Liver (tissue), 9 donors: ENCODE measurements around the gene ANKRD6. TPM values are rescaled to one million over a fixed set of nuclear protein-coding genes. Genes with fewer than 3 reads are reported as not detected.

Experiments used
- DNase-seq: peaks from one replicate; pipeline ENCODE4 v3.0.0-alpha.2; 2017; ENCODE audit warnings: low spot score
- H3K27ac ChIP-seq, 2 donors: one replicate each; pipeline ENCODE4 v1.7.0; 2013; ENCODE audit warnings: inconsistent platforms in 2 of 2, low read length in 2 of 2, control low read depth in 1 of 2, low read depth in 1 of 2, mild to moderate bottlenecking in 1 of 2
- H3K27me3 ChIP-seq, 4 donors: one replicate each; pipeline versions ENCODE4 v1.6.1 to v1.7.0; 2013; ENCODE audit warnings: low read length in 3 of 4, inconsistent platforms in 1 of 4, mild to moderate bottlenecking in 1 of 4, moderate library complexity in 1 of 4; ENCODE audit not compliant: control insufficient read depth in 4 of 4, insufficient read depth in 4 of 4
- H3K36me3 ChIP-seq, 4 donors: one replicate each; pipeline versions ENCODE4 v1.6.1 to v1.7.0; 2013; ENCODE audit warnings: low read length in 3 of 4, mild to moderate bottlenecking in 3 of 4, low read depth in 1 of 4, moderate library complexity in 1 of 4; ENCODE audit not compliant: control insufficient read depth in 4 of 4, insufficient read depth in 3 of 4
- H3K4me1 ChIP-seq, 4 donors: one replicate each; pipeline versions ENCODE4 v1.6.1 to v1.7.0; 2013; ENCODE audit warnings: low read length in 3 of 4, mild to moderate bottlenecking in 3 of 4, moderate library complexity in 1 of 4; ENCODE audit not compliant: control insufficient read depth in 4 of 4, insufficient read depth in 4 of 4
- H3K4me3 ChIP-seq, 3 donors: one replicate each; pipeline versions ENCODE4 v1.6.1 to v1.7.0; 2013; ENCODE audit warnings: low read length in 3 of 3, control low read depth in 1 of 3, low read depth in 1 of 3, mild to moderate bottlenecking in 1 of 3
- H3K9ac ChIP-seq, 2 donors: one replicate each; pipeline ENCODE4 v1.7.0; 2013; ENCODE audit warnings: low read length in 2 of 2, mild to moderate bottlenecking in 2 of 2, moderate library complexity in 2 of 2, control low read depth in 1 of 2, low read depth in 1 of 2
- H3K9me3 ChIP-seq, 4 donors: one replicate each; pipeline versions ENCODE4 v1.6.1 to v1.7.0; 2013; ENCODE audit warnings: low read length in 3 of 4; ENCODE audit not compliant: control insufficient read depth in 4 of 4
- EGR1 ChIP-seq, 2 donors: IDR thresholded peaks; 2 replicates each; pipeline ENCODE4 v1.6.1; 2016 to 2018; ENCODE audit warnings: antibody characterized with exemption in 2 of 2, low read depth in 2 of 2
- FOXA2 ChIP-seq: IDR thresholded peaks from 2 replicates; pipeline ENCODE4 v1.6.1; 2016; ENCODE audit warnings: antibody characterized with exemption
- GABPA ChIP-seq, 2 donors: IDR thresholded peaks in 1 of 2; conservative IDR thresholded peaks in 1 of 2; 2 replicates each; pipeline ENCODE4 v1.6.1; 2016; ENCODE audit warnings: antibody characterized with exemption in 2 of 2, mild to moderate bottlenecking in 1 of 2, moderate library complexity in 1 of 2
- HNF4A ChIP-seq, 2 donors: conservative IDR thresholded peaks; 2 replicates each; pipeline ENCODE4 v1.6.1; 2016; ENCODE audit warnings: antibody characterized with exemption in 2 of 2, mild to moderate bottlenecking in 2 of 2
- HNF4G ChIP-seq: IDR thresholded peaks from 2 replicates; pipeline ENCODE4 v1.6.1; 2016; ENCODE audit warnings: antibody characterized with exemption
- RAD21 ChIP-seq, 2 donors: IDR thresholded peaks; 2 replicates each; pipeline ENCODE4 v1.6.1; 2016; ENCODE audit warnings: antibody characterized with exemption in 2 of 2, mild to moderate bottlenecking in 2 of 2
- RXRA ChIP-seq, 2 donors: IDR thresholded peaks; 2 replicates each; pipeline ENCODE4 v1.6.1; 2017 to 2018; ENCODE audit warnings: antibody characterized with exemption in 2 of 2, mild to moderate bottlenecking in 1 of 2
- SP1 ChIP-seq: IDR thresholded peaks from 2 replicates; pipeline ENCODE4 v1.6.1; 2018; ENCODE audit warnings: antibody characterized with exemption, mild to moderate bottlenecking
- TAF1 ChIP-seq: conservative IDR thresholded peaks from 2 replicates; pipeline ENCODE4 v1.6.1; 2016; ENCODE audit warnings: antibody characterized with exemption, mild to moderate bottlenecking
- YY1 ChIP-seq: IDR thresholded peaks from 2 replicates; pipeline ENCODE4 v1.6.1; 2016; ENCODE audit warnings: antibody characterized with exemption, mild to moderate bottlenecking
- WGBS: extraction: QIAGEN DNeasy Blood & Tissue Kit; methylation state at CpG from one replicate; pipeline ENCODE4 v1.1.7; 2013; 5-methylcytosine and 5-hydroxymethylcytosine counted together
- polyA plus RNA-seq, 2 donors: library from polyadenylated mRNA; stranded (reverse) in 1 of 2; unstranded in 1 of 2; fragments of 200-250 nt in 1 of 2; fragments of >200 nt in 1 of 2; fragmentation: Nextera tagmentation in 1 of 2; extraction: Ambion mirVana in 1 of 2; gene quantifications; one replicate each; pipeline versions ENCODE4 v1.2.1 to v1.2.3, GENCODE V29; 2013 to 2015
- total RNA-seq, 2 donors: library from RNA; depleted of rRNA; stranded (reverse); fragments of >200 nt; gene quantifications; one replicate each; pipeline ENCODE4 v1.2.3, GENCODE V29; 2014
- TF ChIP-seq, protein P1 (sequence below): IDR thresholded peaks from 2 replicates; pipeline ENCODE4 v1.6.1; 2016; ENCODE audit warnings: antibody characterized with exemption, mild to moderate bottlenecking
- TF ChIP-seq, protein P2 (sequence below): fragments of 150-350 bp; IDR thresholded peaks from 2 replicates; pipeline ENCODE4 v1.5.1; 2017; ENCODE audit warnings: improper control_type of control experiment, low read depth, low read length; ENCODE audit not compliant: missing input control
- TF ChIP-seq, protein P3 (sequence below): IDR thresholded peaks from 2 replicates; pipeline ENCODE4 v1.6.1; 2016; ENCODE audit warnings: antibody characterized with exemption
- TF ChIP-seq, protein P4 (sequence below): IDR thresholded peaks from 2 replicates; pipeline ENCODE4 v1.6.1; 2016; ENCODE audit warnings: antibody characterized with exemption
- donor health status: healthy.
- donor health status: healthy.
- donor health status: healthy.
- donor health status: healthy.
- donor health status: healthy.

ANKRD6 gene
- total and polyA plus RNA-seq, 4 donors = 2.9 to 9.2 (median 3.8) TPM

DNA sequence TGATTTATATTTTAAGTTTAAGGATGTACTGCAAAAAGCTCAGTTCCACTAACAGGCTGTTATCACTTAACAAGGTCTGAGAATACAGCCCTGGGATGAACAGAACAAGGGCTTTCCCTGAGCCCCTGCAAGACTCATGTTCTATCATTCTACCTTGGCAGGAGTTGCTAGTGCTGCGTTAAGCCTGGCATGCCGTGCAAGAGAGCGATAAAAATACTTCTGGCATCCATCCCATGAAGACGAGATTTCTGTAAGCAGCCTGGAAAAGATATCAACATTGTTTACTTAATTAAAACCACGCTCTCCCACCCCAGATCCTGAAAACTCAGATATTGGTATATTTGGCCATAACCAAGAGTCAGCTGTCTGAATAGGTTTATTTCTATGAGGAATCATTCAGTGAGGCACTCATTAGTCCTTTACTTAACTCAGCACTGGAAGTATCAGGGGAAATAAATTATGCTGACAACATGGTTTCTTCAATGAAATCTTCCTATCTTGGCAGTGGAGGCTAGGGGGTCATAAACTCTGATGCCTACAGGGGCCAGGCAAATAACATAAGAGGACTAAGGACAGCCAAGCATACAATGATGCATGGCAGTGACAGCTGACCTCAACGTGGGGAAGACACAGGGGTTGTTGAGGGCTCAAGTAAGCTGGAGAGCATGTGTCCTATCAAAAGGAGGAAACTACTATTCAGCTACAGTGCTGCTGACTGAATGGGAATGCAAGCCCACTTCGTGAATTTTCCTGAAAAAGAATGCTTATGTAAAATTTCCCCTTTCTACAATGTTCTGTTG, 243.2 kb downstream of the ANKRD6 start:
- H3K9ac ChIP-seq = no peak overlapping the region
- DNase-seq = no peak
- WGBS = 78% methylated on average over 7 of the region's 7 CpGs
- H3K4me3 ChIP-seq = no peak overlapping the region
- H3K4me1 ChIP-seq = no peaks in the 10 kb centered on the region
- H3K36me3 ChIP-seq = peaks cover 15 to 94% (median 85%) of the 10 kb centered on the region in 4 donors
- H3K27ac ChIP-seq = no peak overlapping the region
- H3K9me3 ChIP-seq = no peaks in the 10 kb centered on the region
- TF ChIP-seq RAD21 (IDR thresholded peaks at IDR 0.05) (no peak), YY1 (no peak), HNF4G (no peak), SP1 (no peak), GABPA (IDR thresholded peaks at IDR 0.05 in 1 of 2, conservative IDR thresholded peaks at IDR 0.05 in 1 of 2) (no peak), EGR1 (IDR thresholded peaks at IDR 0.05; ENCODE audit: low read depth in 2 of 2) (no peak), HNF4A (conservative IDR thresholded peaks at IDR 0.05) (no peak), FOXA2 (no peak)
- TF ChIP-seq, protein P1, sequence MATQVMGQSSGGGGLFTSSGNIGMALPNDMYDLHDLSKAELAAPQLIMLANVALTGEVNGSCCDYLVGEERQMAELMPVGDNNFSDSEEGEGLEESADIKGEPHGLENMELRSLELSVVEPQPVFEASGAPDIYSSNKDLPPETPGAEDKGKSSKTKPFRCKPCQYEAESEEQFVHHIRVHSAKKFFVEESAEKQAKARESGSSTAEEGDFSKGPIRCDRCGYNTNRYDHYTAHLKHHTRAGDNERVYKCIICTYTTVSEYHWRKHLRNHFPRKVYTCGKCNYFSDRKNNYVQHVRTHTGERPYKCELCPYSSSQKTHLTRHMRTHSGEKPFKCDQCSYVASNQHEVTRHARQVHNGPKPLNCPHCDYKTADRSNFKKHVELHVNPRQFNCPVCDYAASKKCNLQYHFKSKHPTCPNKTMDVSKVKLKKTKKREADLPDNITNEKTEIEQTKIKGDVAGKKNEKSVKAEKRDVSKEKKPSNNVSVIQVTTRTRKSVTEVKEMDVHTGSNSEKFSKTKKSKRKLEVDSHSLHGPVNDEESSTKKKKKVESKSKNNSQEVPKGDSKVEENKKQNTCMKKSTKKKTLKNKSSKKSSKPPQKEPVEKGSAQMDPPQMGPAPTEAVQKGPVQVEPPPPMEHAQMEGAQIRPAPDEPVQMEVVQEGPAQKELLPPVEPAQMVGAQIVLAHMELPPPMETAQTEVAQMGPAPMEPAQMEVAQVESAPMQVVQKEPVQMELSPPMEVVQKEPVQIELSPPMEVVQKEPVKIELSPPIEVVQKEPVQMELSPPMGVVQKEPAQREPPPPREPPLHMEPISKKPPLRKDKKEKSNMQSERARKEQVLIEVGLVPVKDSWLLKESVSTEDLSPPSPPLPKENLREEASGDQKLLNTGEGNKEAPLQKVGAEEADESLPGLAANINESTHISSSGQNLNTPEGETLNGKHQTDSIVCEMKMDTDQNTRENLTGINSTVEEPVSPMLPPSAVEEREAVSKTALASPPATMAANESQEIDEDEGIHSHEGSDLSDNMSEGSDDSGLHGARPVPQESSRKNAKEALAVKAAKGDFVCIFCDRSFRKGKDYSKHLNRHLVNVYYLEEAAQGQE = no peak
- TF ChIP-seq, protein P2, sequence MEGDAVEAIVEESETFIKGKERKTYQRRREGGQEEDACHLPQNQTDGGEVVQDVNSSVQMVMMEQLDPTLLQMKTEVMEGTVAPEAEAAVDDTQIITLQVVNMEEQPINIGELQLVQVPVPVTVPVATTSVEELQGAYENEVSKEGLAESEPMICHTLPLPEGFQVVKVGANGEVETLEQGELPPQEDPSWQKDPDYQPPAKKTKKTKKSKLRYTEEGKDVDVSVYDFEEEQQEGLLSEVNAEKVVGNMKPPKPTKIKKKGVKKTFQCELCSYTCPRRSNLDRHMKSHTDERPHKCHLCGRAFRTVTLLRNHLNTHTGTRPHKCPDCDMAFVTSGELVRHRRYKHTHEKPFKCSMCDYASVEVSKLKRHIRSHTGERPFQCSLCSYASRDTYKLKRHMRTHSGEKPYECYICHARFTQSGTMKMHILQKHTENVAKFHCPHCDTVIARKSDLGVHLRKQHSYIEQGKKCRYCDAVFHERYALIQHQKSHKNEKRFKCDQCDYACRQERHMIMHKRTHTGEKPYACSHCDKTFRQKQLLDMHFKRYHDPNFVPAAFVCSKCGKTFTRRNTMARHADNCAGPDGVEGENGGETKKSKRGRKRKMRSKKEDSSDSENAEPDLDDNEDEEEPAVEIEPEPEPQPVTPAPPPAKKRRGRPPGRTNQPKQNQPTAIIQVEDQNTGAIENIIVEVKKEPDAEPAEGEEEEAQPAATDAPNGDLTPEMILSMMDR = no peak
- no peaks in the 10 kb centered on the region for H3K27me3 ChIP-seq

DNA sequence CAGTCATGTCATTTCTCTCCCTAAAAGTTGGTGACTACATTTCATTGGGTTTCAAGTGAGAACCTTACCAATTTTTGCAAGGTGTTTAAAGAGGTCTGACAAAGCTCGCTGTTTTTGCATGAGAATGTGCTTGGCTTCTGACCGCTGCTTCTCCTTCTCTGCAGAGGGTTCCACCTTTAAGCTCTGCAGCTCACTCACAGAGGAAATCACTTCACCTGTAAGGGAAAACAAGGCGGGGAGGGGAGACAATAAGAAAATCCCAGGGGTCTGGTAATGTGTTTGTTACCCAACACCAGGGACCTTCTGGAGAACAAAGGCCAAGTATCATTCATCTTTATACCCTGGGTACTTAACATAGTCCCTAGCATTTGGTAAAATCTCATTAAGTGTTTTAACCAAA, 245.6 kb downstream of the ANKRD6 start:
- Histone ChIP-seq H3K27me3 (no peaks in the 10 kb centered on the region), H3K4me3 (no peak overlapping the region), H3K4me1 (no peaks in the 10 kb centered on the region), H3K27ac (no peak overlapping the region), H3K9ac (no peak overlapping the region), H3K36me3 (peaks cover 12 to 90% (median 75%) of the 10 kb centered on the region in 4 donors), H3K9me3 (no peaks in the 10 kb centered on the region)
- TF ChIP-seq TAF1 (no peak), SP1 (no peak), GABPA (IDR thresholded peaks at IDR 0.05 in 1 of 2, conservative IDR thresholded peaks at IDR 0.05 in 1 of 2) (no peak), RXRA (IDR thresholded peaks at IDR 0.05) (no peak)
- TF ChIP-seq, protein P3, sequence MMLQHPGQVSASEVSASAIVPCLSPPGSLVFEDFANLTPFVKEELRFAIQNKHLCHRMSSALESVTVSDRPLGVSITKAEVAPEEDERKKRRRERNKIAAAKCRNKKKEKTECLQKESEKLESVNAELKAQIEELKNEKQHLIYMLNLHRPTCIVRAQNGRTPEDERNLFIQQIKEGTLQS = no peak
- TF ChIP-seq, protein P1 = no peak
- TF ChIP-seq, protein P4, sequence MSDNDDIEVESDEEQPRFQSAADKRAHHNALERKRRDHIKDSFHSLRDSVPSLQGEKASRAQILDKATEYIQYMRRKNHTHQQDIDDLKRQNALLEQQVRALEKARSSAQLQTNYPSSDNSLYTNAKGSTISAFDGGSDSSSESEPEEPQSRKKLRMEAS = no peak
- WGBS = 98% methylated on average over 3 of the region's 3 CpGs
- no peak for DNase-seq
